Stimulated activated naive CD4-positive, alpha-beta T cell (primary cell): ENCODE data around the gene CD300LD.
"Not testable (repeated sequence)": the region's sequence is repeated elsewhere in the genome, so short reads cannot be mapped to it uniquely, and the experiment has no call there.

ENCODE experiments used
- DNase-seq, 6 experiments: peaks; one replicate each; lab custom pipeline; 2025; lab: John Stamatoyannopoulos, UW

Gene CD300LD

GRCh38 chr17:74606050-74606449 is 14.0 kb upstream of the CD300LD start:
- no peak for DNase-seq

DNA sequence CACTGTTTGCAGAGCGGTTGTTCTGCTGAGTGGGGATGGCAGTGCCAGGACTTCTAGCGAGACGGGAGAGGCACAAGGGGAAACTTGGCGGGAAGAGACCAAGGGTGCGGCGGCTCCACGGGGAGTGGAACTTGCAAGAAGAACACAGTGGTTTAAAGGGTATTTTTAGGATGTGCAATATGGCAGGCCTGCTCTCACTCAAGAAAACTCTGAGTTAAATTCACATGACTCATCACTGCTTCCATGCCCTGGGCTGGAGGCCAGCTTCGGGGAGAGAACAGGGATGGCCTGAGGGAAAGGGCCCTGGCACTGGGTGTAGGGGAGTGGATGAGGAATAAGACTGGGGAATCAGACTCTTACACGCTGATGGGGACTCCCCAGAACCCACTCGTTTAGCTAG is 13.3 kb upstream of the CD300LD start:
- no peak for DNase-seq

- DNase-seq, result no peak
Observed at GRCh38 chr17:74604761-74605160, 12.7 kb upstream of the CD300LD start.

GRCh38 chr17:74604200-74604599 is 12.1 kb upstream of the CD300LD start:
- DNase-seq, result no peak

- DNase-seq, result no peak
Observed at GRCh38 chr17:74603746-74604145, 11.7 kb upstream of the CD300LD start.

DNA sequence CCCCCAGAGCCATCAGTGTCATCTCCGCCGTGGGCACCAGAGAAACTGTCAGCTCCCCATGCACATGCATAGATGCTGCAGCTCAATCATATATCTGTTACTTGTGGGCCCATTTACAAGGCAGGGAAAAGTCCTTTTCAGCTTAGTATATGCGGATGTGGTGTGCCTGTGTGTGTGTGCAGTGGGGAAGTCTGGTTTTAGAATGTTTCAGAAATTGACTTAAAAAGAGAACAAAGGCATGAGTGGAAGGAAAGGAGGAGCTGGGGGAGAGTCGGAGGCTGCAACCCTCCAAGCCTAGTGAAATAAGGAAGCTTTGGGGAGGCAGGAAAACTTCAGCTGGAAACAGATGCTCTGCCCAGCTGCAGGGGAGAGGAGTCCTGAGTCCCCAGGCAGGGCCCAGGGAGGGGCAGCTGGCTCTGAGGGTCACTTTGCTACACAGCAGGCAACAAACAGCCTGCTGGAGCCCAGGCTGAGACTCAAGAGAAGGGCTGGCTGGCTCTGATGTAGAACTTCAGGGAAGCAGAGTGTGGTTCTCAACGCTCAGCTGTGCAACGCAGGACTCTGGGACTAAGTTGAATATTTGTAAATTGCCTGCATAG is 11.1 kb upstream of the CD300LD start:
- peak in 3 of 6 experiments; percentile 9 to 14 (median 11) for DNase-seq

GRCh38 chr17:74601944-74602572 is 10.0 kb upstream of the CD300LD start:
- peak in 3 of 6 experiments; percentile 4 to 12 (median 6) for DNase-seq

DNA sequence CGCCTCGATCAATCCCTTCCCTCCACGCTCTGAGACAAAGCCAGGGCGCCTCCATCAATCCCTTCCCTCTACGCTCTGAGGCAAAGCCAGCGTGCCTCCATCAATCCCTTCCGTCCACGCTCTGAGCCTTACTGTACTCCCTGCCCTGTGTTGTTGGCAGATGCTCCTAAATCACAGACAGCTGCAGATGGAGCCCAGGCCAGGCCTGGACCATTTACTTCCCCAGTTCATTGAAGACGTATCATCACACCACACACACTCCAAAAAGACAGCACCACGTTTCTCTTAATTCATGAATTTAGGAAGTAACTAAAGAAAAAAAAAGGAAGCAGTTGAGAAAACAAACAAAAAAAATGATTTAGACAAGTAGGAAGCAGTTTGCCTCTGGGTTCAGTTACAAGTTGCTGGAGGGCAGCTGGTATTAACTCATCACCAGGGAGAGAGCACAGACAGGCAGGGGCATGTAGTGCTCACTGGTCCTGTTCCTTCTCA is 7.4 kb upstream of the CD300LD start:
- DNase-seq, result no peak

GRCh38 chr17:74599023-74599399 is 6.9 kb upstream of the CD300LD start:
- no peak for DNase-seq

GRCh38 chr17:74598346-74599022 is 6.4 kb upstream of the CD300LD start:
- peak in 2 of 6 experiments; percentile 12 to 23 for DNase-seq

DNA sequence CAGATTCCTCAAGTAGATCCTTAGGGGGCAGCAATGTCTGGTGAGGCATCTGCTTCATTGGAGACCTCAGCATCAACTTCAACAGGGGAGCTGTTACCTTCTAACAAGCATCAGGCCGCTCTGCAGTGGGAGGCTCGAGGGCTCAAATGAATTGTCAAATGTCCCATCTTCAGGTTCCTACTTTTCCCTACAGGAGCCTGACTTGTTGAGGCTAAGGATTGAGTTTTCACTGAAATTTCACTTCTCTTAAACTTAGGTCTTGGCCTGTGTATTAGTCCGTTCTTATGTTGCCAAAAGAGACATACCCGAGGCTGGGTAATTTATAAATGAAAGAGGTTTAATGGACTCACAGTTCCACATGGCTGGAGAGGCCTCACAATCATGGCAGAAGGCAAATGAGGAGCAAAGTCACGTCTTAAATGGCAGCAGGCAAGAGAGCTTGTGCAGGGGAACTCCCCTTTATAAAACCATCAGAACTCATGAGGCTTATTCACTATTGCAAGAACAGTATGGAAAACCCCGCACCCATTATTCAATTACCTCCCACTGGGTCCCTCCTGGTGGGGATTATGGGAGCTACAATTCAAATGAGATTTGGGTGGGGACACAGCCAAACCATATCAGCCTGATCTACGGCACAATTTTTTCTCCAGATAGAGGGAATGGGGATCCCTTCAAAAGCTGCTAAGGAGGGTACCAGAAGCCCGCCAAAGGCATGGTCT is 5.1 kb upstream of the CD300LD start:
- DNase-seq, result no peak

- no peak for DNase-seq
Observed at GRCh38 chr17:74595037-74595750, 3.1 kb upstream of the CD300LD start.

- DNase-seq, result no peak
Observed at GRCh38 chr17:74591503-74591902, 580 bp downstream of the CD300LD start.

DNA sequence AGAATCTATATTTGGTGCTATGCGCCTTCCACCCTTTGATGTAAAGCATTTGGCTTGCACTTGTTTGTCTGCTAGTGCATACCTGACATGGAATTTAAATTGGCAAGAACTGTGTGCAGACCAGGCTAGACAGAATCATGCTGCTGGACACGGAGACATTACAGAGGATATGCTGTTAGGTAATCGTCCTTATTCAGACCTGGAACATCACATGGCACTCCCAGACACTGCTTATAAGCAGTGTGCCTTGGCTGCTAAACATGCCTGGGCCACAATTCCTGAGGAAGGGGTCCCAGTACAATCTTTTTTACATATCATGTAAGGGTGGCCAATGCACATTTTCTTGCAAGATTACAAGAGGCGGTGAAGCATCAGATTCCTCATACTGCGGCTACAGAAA is 6.4 kb downstream of the CD300LD start:
- DNase-seq, result no peak

GRCh38 chr17:74584292-74585060 is 7.6 kb downstream of the CD300LD start:
- DNase-seq, result no peak

DNA sequence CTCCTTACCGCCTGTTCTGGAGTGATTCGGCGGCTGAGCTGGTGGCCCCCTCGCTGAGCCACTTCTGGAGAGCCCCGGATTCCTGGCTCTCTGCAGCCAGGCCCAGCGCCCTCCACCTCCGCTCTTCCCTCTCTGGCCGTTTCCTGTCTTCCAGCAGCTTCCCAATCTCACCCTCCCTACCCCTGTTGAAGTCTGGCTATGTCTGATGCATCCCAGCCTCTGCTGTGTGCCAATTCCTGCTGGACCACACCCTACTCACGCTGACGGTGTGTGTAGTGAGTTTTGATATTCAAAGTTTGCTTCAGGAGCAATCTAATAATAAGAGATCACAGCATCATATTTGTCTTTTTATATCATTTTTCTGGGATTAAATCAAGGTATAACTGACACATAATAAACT is 9.4 kb downstream of the CD300LD start:
- no peak for DNase-seq

- DNase-seq, result no peak
Observed at GRCh38 chr17:74579900-74580299, 12.2 kb downstream of the CD300LD start.

DNA sequence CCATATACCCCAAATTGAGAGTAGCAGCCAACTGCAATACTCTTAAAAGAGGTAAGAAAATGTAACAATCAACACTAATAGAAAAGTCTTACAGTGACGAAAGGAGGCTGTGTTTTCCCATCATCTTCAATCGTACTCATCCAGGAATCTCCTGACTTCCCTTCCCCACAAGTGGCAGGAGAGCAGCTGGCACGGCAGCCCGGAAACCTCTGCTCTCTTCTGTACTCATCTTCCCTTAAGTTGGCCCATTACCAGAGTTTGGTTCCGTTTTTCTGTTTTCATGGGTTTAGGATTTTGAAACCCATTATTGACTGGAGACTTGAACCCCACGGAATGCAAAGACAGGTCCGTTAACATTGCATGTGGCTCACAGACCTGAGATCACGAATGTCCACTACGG is 13.1 kb downstream of the CD300LD start:
- DNase-seq, result no peak

GRCh38 chr17:74574489-74575142 is 17.5 kb downstream of the CD300LD start:
- no peak for DNase-seq

DNA sequence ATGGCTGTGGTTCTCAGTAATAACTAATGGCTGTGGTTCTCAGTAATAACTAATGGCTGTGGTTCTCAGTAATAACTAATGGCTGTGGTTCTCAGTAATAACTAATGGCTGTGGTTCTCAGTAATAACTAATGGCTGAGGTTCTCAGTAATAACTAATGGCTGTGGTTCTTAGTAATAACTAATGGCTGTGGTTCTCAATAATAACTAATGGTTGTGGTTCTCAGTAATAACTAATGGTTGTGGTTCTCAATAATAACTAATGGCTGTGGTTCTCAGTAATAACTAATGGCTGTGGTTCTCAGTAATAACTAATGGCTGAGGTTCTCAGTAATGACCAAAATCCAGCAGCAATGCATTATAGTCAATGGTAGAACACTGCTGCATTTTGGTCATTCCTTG is 18.4 kb downstream of the CD300LD start:
- not testable (repeated sequence) for DNase-seq

DNA sequence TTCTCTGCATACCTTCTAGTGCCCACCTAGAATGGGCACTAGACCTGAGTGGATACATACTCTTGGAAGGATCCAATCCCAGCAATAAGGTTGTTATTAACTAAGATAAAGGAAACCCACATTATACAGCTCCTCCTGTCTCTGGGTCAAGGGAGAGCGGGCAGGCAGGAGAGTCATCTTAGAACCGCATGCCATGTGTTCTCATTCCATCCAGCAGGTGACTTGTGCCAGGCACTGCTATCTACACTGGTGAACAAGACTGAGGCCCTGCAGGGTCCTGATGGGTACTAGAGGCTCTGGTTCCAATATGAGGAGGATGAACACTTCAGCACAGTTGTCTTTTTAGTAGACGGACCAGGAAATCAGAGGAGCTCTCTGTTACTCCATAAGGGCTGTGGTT is 18.9 kb downstream of the CD300LD start:
- no peak for DNase-seq
